A549 (cell line): Measurements from ENCODE around the gene TVP23B.
"Not testable (repeated sequence)": the region's sequence is repeated elsewhere in the genome, so short reads cannot be mapped to it uniquely, and the experiment has no call there.

Experiments used
- POLR2A ChIP-seq: IDR thresholded peaks from 2 replicates; pipeline ENCODE4 v1.6.1; 2012; ENCODE audit warnings: mild to moderate bottlenecking, low read length
- RAD21 ChIP-seq, 2 experiments: fragments of >200 bp in 1 of 2; sonication (Bioruptor Twin) in 1 of 2; formaldehyde crosslinking in 1 of 2; IDR thresholded peaks in 1 of 2; conservative IDR thresholded peaks in 1 of 2; 2 replicates in 1 of 2; 3 replicates in 1 of 2; pipeline ENCODE4 v1.6.1; 2012 to 2018; ENCODE audit warnings: inconsistent platforms in 1 of 2
- TF ChIP-seq, protein P1 (sequence below): fragments of 250-450 bp; sonication (Bioruptor Pico); IDR thresholded peaks from 2 replicates; pipeline ENCODE4 v1.5.0; 2020; ENCODE audit warnings: low read depth, mild to moderate bottlenecking, moderate library complexity
- TF ChIP-seq, protein P2 (sequence below): fragments of 250-450 bp; sonication (Bioruptor Pico); IDR thresholded peaks from 2 replicates; pipeline ENCODE4 v1.5.0; 2021; ENCODE audit warnings: mild to moderate bottlenecking, moderate library complexity, borderline replicate concordance
- TF ChIP-seq, protein P3 (sequence below): fragments of >200 bp; sonication (Bioruptor Twin); formaldehyde crosslinking; IDR thresholded peaks from 3 replicates; pipeline ENCODE4 v1.5.1; 2016

DNA sequence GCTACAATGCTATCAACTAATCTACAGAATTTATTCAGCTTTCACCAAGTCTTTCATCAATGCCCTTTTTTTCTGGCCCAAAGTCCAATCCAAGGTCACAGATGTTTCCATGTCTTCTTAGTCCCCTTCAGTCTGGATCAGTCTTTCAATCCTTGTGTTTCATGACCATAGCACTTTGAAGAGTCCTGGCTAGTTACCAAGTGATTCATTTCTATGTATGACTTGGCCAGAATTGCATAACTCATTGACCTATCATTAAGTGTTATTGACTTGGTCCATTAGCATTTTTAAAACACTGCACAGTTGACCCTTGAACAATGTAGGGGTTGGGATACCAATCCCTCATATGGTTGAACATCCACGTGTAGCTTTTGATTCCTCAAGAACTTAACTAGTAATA lies 48.5 kb upstream of the TVP23B start:
- TF ChIP-seq, protein P1, sequence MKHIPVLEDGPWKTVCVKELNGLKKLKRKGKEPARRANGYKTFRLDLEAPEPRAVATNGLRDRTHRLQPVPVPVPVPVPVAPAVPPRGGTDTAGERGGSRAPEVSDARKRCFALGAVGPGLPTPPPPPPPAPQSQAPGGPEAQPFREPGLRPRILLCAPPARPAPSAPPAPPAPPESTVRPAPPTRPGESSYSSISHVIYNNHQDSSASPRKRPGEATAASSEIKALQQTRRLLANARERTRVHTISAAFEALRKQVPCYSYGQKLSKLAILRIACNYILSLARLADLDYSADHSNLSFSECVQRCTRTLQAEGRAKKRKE (CRISPR knock-in tag) = not testable (repeated sequence)
- TF ChIP-seq, protein P2, sequence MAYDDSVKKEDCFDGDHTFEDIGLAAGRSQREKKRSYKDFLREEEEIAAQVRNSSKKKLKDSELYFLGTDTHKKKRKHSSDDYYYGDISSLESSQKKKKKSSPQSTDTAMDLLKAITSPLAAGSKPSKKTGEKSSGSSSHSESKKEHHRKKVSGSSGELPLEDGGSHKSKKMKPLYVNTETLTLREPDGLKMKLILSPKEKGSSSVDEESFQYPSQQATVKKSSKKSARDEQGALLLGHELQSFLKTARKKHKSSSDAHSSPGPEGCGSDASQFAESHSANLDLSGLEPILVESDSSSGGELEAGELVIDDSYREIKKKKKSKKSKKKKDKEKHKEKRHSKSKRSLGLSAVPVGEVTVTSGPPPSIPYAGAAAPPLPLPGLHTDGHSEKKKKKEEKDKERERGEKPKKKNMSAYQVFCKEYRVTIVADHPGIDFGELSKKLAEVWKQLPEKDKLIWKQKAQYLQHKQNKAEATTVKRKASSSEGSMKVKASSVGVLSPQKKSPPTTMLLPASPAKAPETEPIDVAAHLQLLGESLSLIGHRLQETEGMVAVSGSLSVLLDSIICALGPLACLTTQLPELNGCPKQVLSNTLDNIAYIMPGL (CRISPR knock-in tag) = not testable (repeated sequence)
- TF ChIP-seq POLR2A; RAD21 (conservative IDR thresholded peaks at IDR 0.05 in 1 of 2, IDR thresholded peaks at IDR 0.05 in 1 of 2): not testable (repeated sequence)
- TF ChIP-seq, protein P3, sequence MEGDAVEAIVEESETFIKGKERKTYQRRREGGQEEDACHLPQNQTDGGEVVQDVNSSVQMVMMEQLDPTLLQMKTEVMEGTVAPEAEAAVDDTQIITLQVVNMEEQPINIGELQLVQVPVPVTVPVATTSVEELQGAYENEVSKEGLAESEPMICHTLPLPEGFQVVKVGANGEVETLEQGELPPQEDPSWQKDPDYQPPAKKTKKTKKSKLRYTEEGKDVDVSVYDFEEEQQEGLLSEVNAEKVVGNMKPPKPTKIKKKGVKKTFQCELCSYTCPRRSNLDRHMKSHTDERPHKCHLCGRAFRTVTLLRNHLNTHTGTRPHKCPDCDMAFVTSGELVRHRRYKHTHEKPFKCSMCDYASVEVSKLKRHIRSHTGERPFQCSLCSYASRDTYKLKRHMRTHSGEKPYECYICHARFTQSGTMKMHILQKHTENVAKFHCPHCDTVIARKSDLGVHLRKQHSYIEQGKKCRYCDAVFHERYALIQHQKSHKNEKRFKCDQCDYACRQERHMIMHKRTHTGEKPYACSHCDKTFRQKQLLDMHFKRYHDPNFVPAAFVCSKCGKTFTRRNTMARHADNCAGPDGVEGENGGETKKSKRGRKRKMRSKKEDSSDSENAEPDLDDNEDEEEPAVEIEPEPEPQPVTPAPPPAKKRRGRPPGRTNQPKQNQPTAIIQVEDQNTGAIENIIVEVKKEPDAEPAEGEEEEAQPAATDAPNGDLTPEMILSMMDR = not testable (repeated sequence)
